Measurements from ENCODE around the gene CHD5. TPM values are rescaled to one million over a fixed set of nuclear protein-coding genes. Genes with fewer than 3 reads are reported as not detected.

CHD5 gene
- total RNA-seq, 1 experiment from 2014 or later: 6.1 TPM

GRCh38 chr1:6124746-6125365 is 55.3 kb downstream of the CHD5 start:
- no peak overlapping the region for H3K4me3 ChIP-seq (replicated peaks in 1 of 2; ENCODE audit: low read depth in 1 of 2, low read length in 2 of 2)
- DNase-seq (ENCODE audit: low read depth, low spot score): no peak
- TF ChIP-seq POLR2AphosphoS5 (IDR thresholded peaks at IDR 0.05; ENCODE audit: low read depth, low read length) (no peak), SIN3A (IDR thresholded peaks at IDR 0.05; ENCODE audit: low read depth) (no peak), ELF1 (IDR thresholded peaks at IDR 0.05; ENCODE audit: borderline replicate concordance, low read depth) (no peak)
- TF ChIP-seq, protein P1, sequence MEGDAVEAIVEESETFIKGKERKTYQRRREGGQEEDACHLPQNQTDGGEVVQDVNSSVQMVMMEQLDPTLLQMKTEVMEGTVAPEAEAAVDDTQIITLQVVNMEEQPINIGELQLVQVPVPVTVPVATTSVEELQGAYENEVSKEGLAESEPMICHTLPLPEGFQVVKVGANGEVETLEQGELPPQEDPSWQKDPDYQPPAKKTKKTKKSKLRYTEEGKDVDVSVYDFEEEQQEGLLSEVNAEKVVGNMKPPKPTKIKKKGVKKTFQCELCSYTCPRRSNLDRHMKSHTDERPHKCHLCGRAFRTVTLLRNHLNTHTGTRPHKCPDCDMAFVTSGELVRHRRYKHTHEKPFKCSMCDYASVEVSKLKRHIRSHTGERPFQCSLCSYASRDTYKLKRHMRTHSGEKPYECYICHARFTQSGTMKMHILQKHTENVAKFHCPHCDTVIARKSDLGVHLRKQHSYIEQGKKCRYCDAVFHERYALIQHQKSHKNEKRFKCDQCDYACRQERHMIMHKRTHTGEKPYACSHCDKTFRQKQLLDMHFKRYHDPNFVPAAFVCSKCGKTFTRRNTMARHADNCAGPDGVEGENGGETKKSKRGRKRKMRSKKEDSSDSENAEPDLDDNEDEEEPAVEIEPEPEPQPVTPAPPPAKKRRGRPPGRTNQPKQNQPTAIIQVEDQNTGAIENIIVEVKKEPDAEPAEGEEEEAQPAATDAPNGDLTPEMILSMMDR (IDR thresholded peaks at IDR 0.05 in 2 of 3, conservative IDR thresholded peaks at IDR 0.05 in 1 of 3; ENCODE audit: borderline replicate concordance in 1 of 3, insufficient read depth in 1 of 3, low read depth in 2 of 3, low read length in 2 of 3): no peak
- ATAC-seq: no peak
- H3K4me1 ChIP-seq (ENCODE audit: control insufficient read depth in 1 of 2, insufficient read depth in 2 of 2, low read length in 2 of 2): peaks cover 8 to 15% of the 10 kb centered on the region in 2 experiments; a peak in 3 of 4 replicates
- no peaks in the 10 kb centered on the region for H4K20me1 ChIP-seq (ENCODE audit: insufficient read depth)
- RAD21 ChIA-PET (ENCODE audit: low non-redundant PET in 1 of 2, low total read pairs in 2 of 2, uncharacterized antibody in 2 of 2, unreplicated experiment in 2 of 2): no interaction called here
- no peak overlapping the region for H3K4me2 ChIP-seq (ENCODE audit: low read length)
- intact Hi-C loops (cut with micrococcal nuclease): no loop called here
- CTCF ChIA-PET: no interaction called here
- H3K9ac ChIP-seq (ENCODE audit: low read length): no peak overlapping the region
- no peak overlapping the region for H2AFZ ChIP-seq (ENCODE audit: low read depth, low read length, poor library complexity, severe bottlenecking)
- H3K36me3 ChIP-seq (ENCODE audit: control insufficient read depth in 1 of 2, insufficient read depth in 2 of 2, low read length in 2 of 2): no peaks in the 10 kb centered on the region
- no peaks in the 10 kb centered on the region for H3K9me3 ChIP-seq (ENCODE audit: control insufficient read depth in 1 of 2, insufficient read depth in 1 of 2, low read depth in 1 of 2, low read length in 2 of 2)
- POLR2A ChIA-PET: no interaction called here
- H3K27ac ChIP-seq (ENCODE audit: low read depth, low read length): no peak overlapping the region
- H3K79me2 ChIP-seq (ENCODE audit: insufficient read depth, low read length): no peaks in the 10 kb centered on the region
- no TSS peak for BruUV-seq (replicated peaks)
- no peaks in the 10 kb centered on the region for H3K9me2 ChIP-seq (ENCODE audit: insufficient read depth)
- no peaks in the 10 kb centered on the region for H3K27me3 ChIP-seq (ENCODE audit: insufficient read depth, low read length)

DNA sequence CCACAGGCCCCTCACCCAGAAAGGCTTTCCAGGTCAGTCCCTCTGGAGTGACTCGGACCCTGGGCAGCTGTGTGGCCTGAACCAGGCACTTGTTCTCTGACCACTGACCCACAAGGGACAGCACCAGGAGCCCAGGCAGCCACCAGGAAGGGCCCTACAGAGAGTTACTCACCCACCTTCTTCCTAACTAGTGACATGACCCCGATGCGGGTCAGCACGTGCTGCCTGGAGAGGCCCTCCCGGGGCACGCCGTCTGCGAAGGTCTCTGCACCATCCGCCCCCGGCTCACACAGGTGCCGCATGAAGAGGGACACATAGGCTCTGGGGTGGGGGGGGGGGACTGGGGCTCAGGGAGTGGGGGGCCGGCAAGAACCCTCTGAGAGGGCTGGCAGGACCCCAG is 55.8 kb downstream of the CHD5 start:
- ATAC-seq (no peak), DNase-seq (ENCODE audit: low read depth, low spot score) (no peak)
- intact Hi-C loops (cut with micrococcal nuclease): no loop called here
- no peak for TF ChIP-seq SP1 (IDR thresholded peaks at IDR 0.05; ENCODE audit: low read depth)
- no peak for TF ChIP-seq RAD21 (IDR thresholded peaks at IDR 0.05; ENCODE audit: low read depth)
- TF ChIP-seq, protein P2, sequence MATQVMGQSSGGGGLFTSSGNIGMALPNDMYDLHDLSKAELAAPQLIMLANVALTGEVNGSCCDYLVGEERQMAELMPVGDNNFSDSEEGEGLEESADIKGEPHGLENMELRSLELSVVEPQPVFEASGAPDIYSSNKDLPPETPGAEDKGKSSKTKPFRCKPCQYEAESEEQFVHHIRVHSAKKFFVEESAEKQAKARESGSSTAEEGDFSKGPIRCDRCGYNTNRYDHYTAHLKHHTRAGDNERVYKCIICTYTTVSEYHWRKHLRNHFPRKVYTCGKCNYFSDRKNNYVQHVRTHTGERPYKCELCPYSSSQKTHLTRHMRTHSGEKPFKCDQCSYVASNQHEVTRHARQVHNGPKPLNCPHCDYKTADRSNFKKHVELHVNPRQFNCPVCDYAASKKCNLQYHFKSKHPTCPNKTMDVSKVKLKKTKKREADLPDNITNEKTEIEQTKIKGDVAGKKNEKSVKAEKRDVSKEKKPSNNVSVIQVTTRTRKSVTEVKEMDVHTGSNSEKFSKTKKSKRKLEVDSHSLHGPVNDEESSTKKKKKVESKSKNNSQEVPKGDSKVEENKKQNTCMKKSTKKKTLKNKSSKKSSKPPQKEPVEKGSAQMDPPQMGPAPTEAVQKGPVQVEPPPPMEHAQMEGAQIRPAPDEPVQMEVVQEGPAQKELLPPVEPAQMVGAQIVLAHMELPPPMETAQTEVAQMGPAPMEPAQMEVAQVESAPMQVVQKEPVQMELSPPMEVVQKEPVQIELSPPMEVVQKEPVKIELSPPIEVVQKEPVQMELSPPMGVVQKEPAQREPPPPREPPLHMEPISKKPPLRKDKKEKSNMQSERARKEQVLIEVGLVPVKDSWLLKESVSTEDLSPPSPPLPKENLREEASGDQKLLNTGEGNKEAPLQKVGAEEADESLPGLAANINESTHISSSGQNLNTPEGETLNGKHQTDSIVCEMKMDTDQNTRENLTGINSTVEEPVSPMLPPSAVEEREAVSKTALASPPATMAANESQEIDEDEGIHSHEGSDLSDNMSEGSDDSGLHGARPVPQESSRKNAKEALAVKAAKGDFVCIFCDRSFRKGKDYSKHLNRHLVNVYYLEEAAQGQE (IDR thresholded peaks at IDR 0.05; ENCODE audit: low read depth): no peak
- no peak for TF ChIP-seq YY1 (IDR thresholded peaks at IDR 0.05; ENCODE audit: extremely low read depth, insufficient replicate concordance, low read depth, low read length)
- no peak for TF ChIP-seq TCF7L2 (IDR thresholded peaks at IDR 0.05; ENCODE audit: borderline replicate concordance, extremely low read depth, insufficient read depth, insufficient read length)
- Histone ChIP-seq H4K20me1 (ENCODE audit: insufficient read depth) (no peaks in the 10 kb centered on the region), H3K9me2 (ENCODE audit: insufficient read depth) (no peaks in the 10 kb centered on the region), H3K4me2 (ENCODE audit: low read length) (no peak overlapping the region), H3K27ac (ENCODE audit: low read depth, low read length) (no peak overlapping the region), H2AFZ (ENCODE audit: low read depth, low read length, poor library complexity, severe bottlenecking) (no peak overlapping the region), H3K9me3 (ENCODE audit: control insufficient read depth in 1 of 2, insufficient read depth in 1 of 2, low read depth in 1 of 2, low read length in 2 of 2) (no peaks in the 10 kb centered on the region), H3K9ac (ENCODE audit: low read length) (no peak overlapping the region), H3K79me2 (ENCODE audit: insufficient read depth, low read length) (no peaks in the 10 kb centered on the region), H3K27me3 (ENCODE audit: insufficient read depth, low read length) (no peaks in the 10 kb centered on the region), H3K4me3 (replicated peaks in 1 of 2; ENCODE audit: low read depth in 1 of 2, low read length in 2 of 2) (no peak overlapping the region), H3K36me3 (ENCODE audit: control insufficient read depth in 1 of 2, insufficient read depth in 2 of 2, low read length in 2 of 2) (no peaks in the 10 kb centered on the region), H3K4me1 (ENCODE audit: control insufficient read depth in 1 of 2, insufficient read depth in 2 of 2, low read length in 2 of 2) (peaks cover 8 to 15% of the 10 kb centered on the region in 2 experiments; a peak in 3 of 4 replicates)
- ChIA-PET CTCF (no interaction called here), POLR2A (no interaction called here), RAD21 (ENCODE audit: low non-redundant PET in 1 of 2, low total read pairs in 2 of 2, uncharacterized antibody in 2 of 2, unreplicated experiment in 2 of 2) (no interaction called here)
- BruUV-seq (replicated peaks): no TSS peak
